MCF 10A (cell line): ENCODE data around the gene FAM240A. TPM values are rescaled to one million over a fixed set of nuclear protein-coding genes. Genes with fewer than 3 reads are reported as not detected.

Source experiments
- BruUV-seq: library from RNA; stranded (reverse); fragments of 400-500 nt; replicated peaks from 2 replicates; lab custom pipeline; 2021; lab: Mats Ljungman, UMichigan
- CTCF ChIA-PET: fragments of 300-600 bp; sonication (Branson Sonifier 250); formaldehyde crosslinking; extraction: SDS; loops from one replicate; lab custom pipeline; 2021; ENCODE audit warnings: antibody characterized with exemption, inconsistent platforms; lab: Yijun Ruan, JAX
- POLR2A ChIA-PET: fragments of 300-600, 350-650 bp; sonication (Branson Sonifier 250); formaldehyde crosslinking; extraction: SDS; loops from one replicate; lab custom pipeline; 2020; ENCODE audit warnings: antibody characterized with exemption, inconsistent platforms; lab: Yijun Ruan, JAX
- DNase-seq: peaks from one replicate; pipeline ENCODE4 v3.0.0-alpha.2; 2018; ENCODE audit not compliant: unreplicated experiment
- H3K27ac Mint-ChIP-seq: one replicate; pipeline ENCODE4 v1.8.0; 2022; ENCODE audit warnings: mild to moderate bottlenecking, low read depth, mixed read lengths; ENCODE audit not compliant: unreplicated experiment
- H3K27me3 Mint-ChIP-seq: one replicate; pipeline ENCODE4 v1.8.0; 2022; ENCODE audit warnings: mixed read lengths; ENCODE audit not compliant: insufficient read depth, unreplicated experiment
- H3K36me3 Mint-ChIP-seq: one replicate; pipeline ENCODE4 v1.8.0; 2022; ENCODE audit warnings: mild to moderate bottlenecking, moderate library complexity, mixed read lengths; ENCODE audit not compliant: insufficient read depth, unreplicated experiment
- H3K4me1 Mint-ChIP-seq: one replicate; pipeline ENCODE4 v1.8.0; 2022; ENCODE audit warnings: mixed read lengths; ENCODE audit not compliant: insufficient read depth, unreplicated experiment
- H3K4me3 Mint-ChIP-seq: one replicate; pipeline ENCODE4 v1.8.0; 2022; ENCODE audit warnings: mild to moderate bottlenecking, moderate library complexity, mixed read lengths; ENCODE audit not compliant: unreplicated experiment
- H3K9me3 Mint-ChIP-seq: one replicate; pipeline ENCODE4 v1.8.0; 2022; ENCODE audit warnings: mixed read lengths; ENCODE audit not compliant: unreplicated experiment
- CTCF ChIP-seq: fragments of 200-600 bp; IDR thresholded peaks from one replicate; pipeline ENCODE4 v1.8.0; 2022; ENCODE audit warnings: antibody characterized with exemption, mild to moderate bottlenecking; ENCODE audit not compliant: unreplicated experiment
- intact Hi-C: fragments of 100-400 bp; cut with micrococcal nuclease; formaldehyde crosslinking; loops from 2 replicates; pipeline ENCODE4 v1.14.1; 2022
- total RNA-seq: library from RNA; stranded (reverse); gene quantifications from 2 replicates; pipeline ENCODE4 v1.2.3, GENCODE V29; 2022

The FAM240A gene
- total RNA-seq, 1 experiment from 2014 or later = not detected

- Mint-ChIP-seq H3K4me1 (peaks cover 33% of the 10 kb centered on the region), H3K27ac (no peak overlapping the region), H3K9me3 (no peaks in the 10 kb centered on the region), H3K4me3 (no peak overlapping the region), H3K27me3 (no peaks in the 10 kb centered on the region), H3K36me3 (no peaks in the 10 kb centered on the region)
- POLR2A ChIA-PET = interaction anchor here (1.1 to 2.6 kb wide), 4 partner anchors 9 to 172 kb away, joined by 4 to 19 read pairs (median 10); partner anchors contain the start of gene ALS2CL
- TF ChIP-seq CTCF = no peak
- no TSS peak for BruUV-seq
- peak; percentile 60 for DNase-seq
- CTCF ChIA-PET = interaction anchor here (0.7 to 5.9 kb wide), 10 partner anchors 10 to 197 kb away, joined by 3 to 42 read pairs (median 4); no protein-coding TSS in a partner anchor
- intact Hi-C loops = no loop called here
Measured at GRCh38 chr3:46660543-46661523, 48.5 kb downstream of the FAM240A start.

GRCh38 chr3:46661776-46662766 is 49.7 kb downstream of the FAM240A start:
- no peak for TF ChIP-seq CTCF
- no peak overlapping the region for H3K4me3 Mint-ChIP-seq
- H3K27ac Mint-ChIP-seq = no peak overlapping the region

DNA sequence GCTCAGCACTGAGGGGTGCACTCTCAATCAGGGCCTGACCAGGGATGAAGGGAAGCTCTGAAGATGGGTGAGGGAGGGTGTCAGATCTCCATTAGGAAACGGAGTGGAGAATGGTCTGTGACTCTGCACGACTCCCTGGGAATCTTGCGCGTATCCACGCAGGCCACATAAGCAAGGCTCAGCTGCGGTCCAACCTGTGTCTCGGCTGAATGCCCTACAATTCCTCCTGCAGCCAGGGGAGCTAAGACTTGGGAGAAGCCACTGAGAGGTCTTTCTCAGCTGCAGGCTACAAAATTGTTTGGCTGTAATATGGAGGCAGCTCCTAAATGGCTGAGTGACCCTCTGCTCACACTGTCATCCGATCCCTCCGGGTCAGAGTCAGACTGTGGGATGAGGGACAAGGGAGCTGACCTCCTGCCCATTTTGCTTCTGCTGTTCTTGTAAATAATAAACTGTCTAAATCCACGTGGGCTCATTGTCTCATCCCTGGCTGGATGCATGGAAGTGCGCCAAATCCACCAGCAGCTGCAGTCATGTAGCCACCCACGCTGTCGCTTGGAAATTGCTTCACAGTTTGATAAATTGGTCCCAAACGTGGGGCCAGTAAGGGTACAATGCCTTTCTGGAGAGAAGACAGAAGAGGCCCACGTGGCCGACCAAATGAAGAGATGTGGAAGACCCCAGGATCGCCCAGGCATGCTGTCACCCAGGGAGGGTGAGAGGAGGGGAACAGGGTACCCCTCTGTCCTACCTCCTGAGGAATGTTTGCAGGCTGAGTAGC is 50.6 kb downstream of the FAM240A start:
- Mint-ChIP-seq H3K36me3 (peaks cover 4% of the 10 kb centered on the region), H3K27ac (no peak overlapping the region), H3K4me1 (peaks cover 33% of the 10 kb centered on the region), H3K4me3 (no peak overlapping the region), H3K9me3 (no peaks in the 10 kb centered on the region), H3K27me3 (no peaks in the 10 kb centered on the region)
- ChIA-PET CTCF (interaction anchor here (0.7 to 5.9 kb wide), 3 partner anchors 174 to 423 kb away, joined by 3 to 42 read pairs (median 3); no protein-coding TSS in a partner anchor), POLR2A (interaction anchor here (1.2 kb wide), 1 partner anchor 13 kb away, joined by 3 read pairs; no protein-coding TSS in a partner anchor)
- no peak for DNase-seq
- intact Hi-C loops = no loop called here
- TF ChIP-seq CTCF = no peak
- no TSS peak for BruUV-seq

More at GRCh38 chr3:46661776-46662766, 49.7 kb downstream of the FAM240A start:
- Mint-ChIP-seq H3K36me3 (no peaks in the 10 kb centered on the region), H3K9me3 (no peaks in the 10 kb centered on the region), H3K27me3 (no peaks in the 10 kb centered on the region), H3K4me1 (peaks cover 33% of the 10 kb centered on the region)
- ChIA-PET CTCF (interaction anchor here (0.7 to 5.9 kb wide), 3 partner anchors 13 to 179 kb away, joined by 4 to 42 read pairs (median 9); no protein-coding TSS in a partner anchor), POLR2A (interaction anchor here (0.6 to 2.6 kb wide), 4 partner anchors 8 to 30 kb away, joined by 3 to 19 read pairs (median 10); partner anchors contain the start of gene ALS2CL)
- no TSS peak for BruUV-seq
- intact Hi-C loops = no loop called here
- DNase-seq = no peak
